Cardiac fibroblast (primary cell): ENCODE data around the gene UGCG.

Source experiments
- DNase-seq, 2 donors: peaks; one replicate each; pipeline versions ENCODE4 v3.0.0 to v3.0.0-alpha.2; 2010; ENCODE audit warnings: low read depth in 2 of 2
- H3K4me3 ChIP-seq, 2 donors: replicated peaks in 1 of 2; 1 replicate in 1 of 2; 2 replicates in 1 of 2; pipeline ENCODE4 v1.5.1; 2011; ENCODE audit warnings: low read depth in 2 of 2, low read length in 2 of 2, mild to moderate bottlenecking in 2 of 2, moderate library complexity in 1 of 2
- CTCF ChIP-seq: IDR thresholded peaks from one replicate; pipeline ENCODE4 v1.5.1; 2011; ENCODE audit warnings: low read depth, mild to moderate bottlenecking, low read length, inconsistent platforms

The UGCG gene

GRCh38 chr9:111917980-111918379 is 21.4 kb downstream of the UGCG start:
- DNase-seq: no peak
- H3K4me3 ChIP-seq: no peak overlapping the region
- no peak for TF ChIP-seq CTCF

- no peak for DNase-seq
- H3K4me3 ChIP-seq: no peak overlapping the region
- TF ChIP-seq CTCF: no peak
Observed at GRCh38 chr9:111919875-111920274, 23.3 kb downstream of the UGCG start.

- no peak for TF ChIP-seq CTCF
- DNase-seq: no peak
- no peak overlapping the region for H3K4me3 ChIP-seq
Observed at GRCh38 chr9:111920531-111920930, 23.9 kb downstream of the UGCG start.

GRCh38 chr9:111922324-111923013 is 25.9 kb downstream of the UGCG start:
- no peak overlapping the region for H3K4me3 ChIP-seq
- no peak for TF ChIP-seq CTCF

GRCh38 chr9:111924281-111924680 is 27.7 kb downstream of the UGCG start:
- H3K4me3 ChIP-seq: no peak overlapping the region
- TF ChIP-seq CTCF: no peak
- no peak for DNase-seq

More at GRCh38 chr9:111922324-111923013, 25.9 kb downstream of the UGCG start:
- DNase-seq: no peak

GRCh38 chr9:111925017-111925770 is 28.6 kb downstream of the UGCG start:
- no peak overlapping the region for H3K4me3 ChIP-seq
- DNase-seq: no peak
- TF ChIP-seq CTCF: no peak
